Fibroblast of skin of back (primary cell): ENCODE data around the gene CTF1. TPM values are rescaled to one million over a fixed set of nuclear protein-coding genes. Genes with fewer than 3 reads are reported as not detected.
"Not testable (repeated sequence)": the region's sequence is repeated elsewhere in the genome, so short reads cannot be mapped to it uniquely, and the experiment has no call there.

Source experiments
- DNase-seq: peaks from one replicate; pipeline ENCODE4 v3.0.0-alpha.2; 2013
- polyA plus RNA-seq, 2 experiments: library from polyadenylated mRNA; unstranded; fragments of 120-200 nt; gene quantifications; one replicate each; pipeline ENCODE4 v1.2.1, GENCODE V29; 2013; ENCODE audit not compliant: insufficient read length in 2 of 2

Gene CTF1, protein sequence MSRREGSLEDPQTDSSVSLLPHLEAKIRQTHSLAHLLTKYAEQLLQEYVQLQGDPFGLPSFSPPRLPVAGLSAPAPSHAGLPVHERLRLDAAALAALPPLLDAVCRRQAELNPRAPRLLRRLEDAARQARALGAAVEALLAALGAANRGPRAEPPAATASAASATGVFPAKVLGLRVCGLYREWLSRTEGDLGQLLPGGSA
- 6.1 TPM for polyA plus RNA-seq (2013, experiment 1 of 2; ENCODE audit: insufficient read length)
- 10.0 TPM for polyA plus RNA-seq (2013, experiment 2 of 2; ENCODE audit: insufficient read length)

DNA sequence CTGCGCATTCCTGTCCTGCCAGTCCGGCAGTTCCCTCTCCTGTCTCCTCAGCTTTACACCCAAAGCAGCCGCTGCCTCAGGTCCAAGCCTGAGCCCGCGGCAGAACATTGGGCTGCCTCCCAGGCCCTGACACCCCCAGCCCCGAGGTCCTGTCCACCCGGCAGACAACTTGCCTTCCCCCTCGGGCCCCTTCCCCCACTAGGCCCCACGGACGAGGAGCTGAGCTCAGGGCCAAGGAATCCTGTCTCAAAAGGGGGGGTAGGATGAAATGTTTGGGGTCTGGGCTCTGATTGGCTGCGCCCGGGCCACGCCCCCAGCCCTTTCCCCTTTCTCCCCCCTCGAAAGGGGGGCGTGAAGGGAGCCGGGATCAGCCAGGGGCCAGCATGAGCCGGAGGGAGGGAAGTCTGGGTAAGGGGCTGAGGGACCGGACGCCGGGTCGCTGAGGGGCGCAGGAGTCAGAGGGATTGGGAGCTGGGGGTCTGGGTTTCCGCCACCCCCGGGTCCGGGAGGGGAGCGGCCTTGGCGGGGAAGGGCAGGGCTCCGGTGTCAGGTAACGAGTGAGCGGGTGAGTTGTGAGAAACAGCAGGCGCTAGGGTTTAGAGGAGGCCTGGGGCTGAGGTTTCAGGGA lies at the start of gene CTF1:
Gene CTF1 (plus strand): TSS at position 354 of the 628 bp plus-strand sequence. CDS start 30 bp downstream, at position 384.
- DNase-seq: peak; percentile 95

DNA sequence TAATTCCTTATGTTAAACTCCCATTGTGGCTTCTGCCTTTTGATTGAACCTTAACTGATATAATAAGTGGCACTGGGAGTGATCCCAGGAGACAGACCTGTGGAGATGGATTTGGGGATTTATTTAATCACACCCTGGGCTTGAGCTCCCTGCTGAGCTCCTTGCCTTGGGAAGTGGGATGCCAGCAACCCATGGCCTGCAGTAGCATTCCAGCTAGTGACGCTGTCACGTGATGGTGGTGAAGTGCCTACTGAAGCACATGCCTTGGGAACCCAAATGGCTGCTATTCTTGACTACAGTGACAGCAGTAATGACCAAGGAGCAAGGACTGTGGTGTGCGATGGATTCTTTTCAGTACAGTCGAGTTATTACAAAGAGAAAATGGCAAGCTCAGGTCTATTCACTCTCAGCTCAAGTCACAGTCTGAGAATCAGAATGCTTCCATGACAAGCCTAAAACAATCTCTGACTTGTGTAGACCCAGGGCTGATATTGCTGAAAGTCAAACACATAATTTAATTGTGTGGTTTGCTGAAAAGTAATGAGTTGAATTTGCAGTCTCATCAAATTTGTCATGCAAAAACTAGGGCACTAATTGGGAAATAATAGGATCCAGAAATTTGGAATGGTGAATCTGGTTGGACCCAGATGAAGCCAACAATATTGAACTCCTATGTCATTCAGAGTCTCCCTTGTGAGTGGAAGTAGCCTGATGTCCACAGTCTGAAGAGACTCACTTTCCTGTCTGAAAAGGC lies 49.6 kb upstream of the CTF1 start:
- no peak for DNase-seq

DNA sequence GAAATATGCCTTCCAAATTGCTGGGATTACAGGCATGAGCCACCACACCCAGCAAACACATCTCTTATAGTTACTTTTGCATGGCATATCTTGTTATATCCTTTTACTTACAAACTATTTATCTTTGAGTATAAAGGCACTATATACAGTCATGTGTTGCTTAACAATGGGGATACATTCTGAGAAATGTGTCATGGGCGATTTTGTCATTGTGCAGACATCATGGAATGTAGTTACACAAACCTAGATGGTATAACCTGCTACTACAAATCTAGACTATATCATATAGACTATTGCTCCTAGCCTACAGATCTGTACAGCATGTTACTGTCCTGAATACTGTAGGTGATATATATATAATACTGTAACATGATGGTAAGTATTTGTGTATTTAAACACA lies 46.2 kb upstream of the CTF1 start:
- no peak for DNase-seq

DNA sequence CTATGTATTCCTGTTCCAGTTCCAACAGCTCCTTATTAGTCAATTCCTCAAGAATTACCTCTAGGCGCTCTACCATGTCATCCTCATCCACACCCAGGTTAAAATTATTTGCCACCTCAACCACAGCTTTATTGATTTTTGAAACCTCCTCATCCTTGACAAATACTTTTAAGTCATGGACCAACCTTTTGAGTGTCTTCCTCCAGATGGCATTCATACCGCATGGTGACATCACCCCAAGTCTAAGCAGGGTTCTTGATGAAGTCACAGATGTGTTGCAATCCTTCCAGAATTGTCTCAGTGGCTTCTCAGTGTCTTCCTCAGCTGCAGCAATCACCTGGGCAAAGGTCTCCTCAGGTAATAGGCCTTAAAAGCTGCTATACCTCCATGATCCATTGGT lies 42.7 kb upstream of the CTF1 start:
- DNase-seq: no peak

GRCh38 chr16:30858111-30858495 lies 38.3 kb upstream of the CTF1 start:
- DNase-seq: no peak

- DNase-seq: no peak
Observed at GRCh38 chr16:30858829-30859423, 37.5 kb upstream of the CTF1 start.

DNA sequence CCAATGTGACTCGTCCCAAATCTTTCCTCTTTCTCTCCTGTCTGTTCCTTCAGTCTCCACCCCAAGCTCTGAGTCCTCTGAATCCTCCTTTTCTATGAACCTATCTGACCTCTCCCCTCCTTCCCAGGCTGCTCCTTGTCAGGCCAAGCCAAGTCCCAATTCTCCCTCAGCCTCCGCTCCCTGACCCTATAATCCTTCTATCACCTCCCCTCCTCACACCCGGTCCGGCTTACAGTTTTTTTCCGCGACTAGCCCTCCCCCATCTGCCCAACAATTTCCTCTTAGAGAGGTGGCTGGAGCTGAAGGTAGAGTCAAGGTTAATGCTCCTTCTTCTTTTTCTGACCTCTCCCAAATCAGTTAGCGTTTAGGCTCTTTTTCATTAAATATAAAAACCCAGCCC lies 35.7 kb upstream of the CTF1 start:
- DNase-seq: not testable (repeated sequence)

GRCh38 chr16:30863178-30863577 lies 33.2 kb upstream of the CTF1 start:
- not testable (repeated sequence) for DNase-seq

GRCh38 chr16:30866031-30866430 lies 30.4 kb upstream of the CTF1 start:
- no peak for DNase-seq

DNA sequence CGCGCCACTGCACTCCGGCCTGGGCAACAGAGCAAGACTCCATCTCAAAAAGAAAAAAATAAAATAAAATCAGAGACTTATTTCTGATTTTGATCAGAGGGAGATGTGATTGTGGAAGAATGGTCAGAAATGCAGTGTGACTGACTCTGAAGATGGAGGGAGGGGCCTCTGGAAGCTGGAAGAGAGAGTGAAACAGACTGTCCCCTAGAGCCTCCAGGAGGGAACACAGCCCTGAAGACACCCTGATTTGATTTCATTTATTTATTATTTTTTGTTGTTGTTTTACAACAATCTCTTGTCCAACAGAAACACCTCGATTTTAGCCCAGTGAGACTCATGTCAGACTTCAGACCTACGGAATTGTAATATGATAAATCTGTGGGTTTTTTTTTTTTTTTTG lies 28.7 kb upstream of the CTF1 start:
- peak; percentile 27 for DNase-seq

DNA sequence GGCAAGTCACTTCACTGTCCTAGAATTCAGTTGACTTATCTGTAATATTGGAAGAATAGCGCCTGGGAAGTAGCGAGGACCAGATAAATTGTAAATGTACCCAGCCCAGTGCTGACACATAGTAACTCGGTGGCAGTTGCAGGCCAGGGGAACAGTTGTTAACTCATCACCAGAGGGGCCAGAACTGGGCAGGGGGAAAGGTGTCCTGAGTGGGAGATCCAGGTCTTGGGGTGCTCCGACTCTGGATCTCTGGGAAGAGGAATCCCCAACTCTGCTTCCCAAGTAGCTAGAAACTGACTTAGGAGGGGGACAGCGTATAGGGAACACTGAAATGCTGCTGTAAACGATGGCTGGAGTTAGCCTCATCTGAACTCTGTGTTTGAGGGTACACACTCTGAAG lies 25.5 kb upstream of the CTF1 start:
- no peak for DNase-seq

DNA sequence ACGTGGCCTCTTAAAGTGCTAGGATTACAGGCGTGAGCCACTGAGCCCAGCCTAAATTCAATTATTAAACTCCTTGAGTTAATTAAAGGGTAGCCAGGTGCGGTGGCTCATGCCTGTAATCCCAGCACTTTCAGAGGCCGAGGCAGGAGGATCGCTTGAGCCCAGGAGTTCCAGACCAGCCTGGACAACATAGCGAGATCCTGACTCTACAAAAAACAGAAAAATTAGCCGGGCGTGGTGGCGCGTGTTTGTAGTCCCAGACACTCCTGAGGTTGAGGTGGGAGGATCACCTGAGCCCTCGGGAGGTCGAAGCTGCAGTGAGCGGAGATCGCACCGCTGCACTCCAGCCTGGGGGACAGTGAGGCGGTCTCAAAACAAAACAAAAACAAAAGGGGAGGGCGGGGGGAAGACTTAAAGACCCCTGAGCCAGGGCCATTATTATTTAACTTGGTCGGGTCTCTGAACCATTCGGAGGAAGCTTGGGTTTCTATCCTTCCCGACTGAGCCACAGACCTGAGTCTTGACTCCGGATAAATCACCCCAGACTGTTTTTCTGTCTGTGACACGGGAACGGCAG lies 22.1 kb upstream of the CTF1 start:
- DNase-seq: no peak

- peak; percentile 90 for DNase-seq
Observed at GRCh38 chr16:30874821-30875717, 21.3 kb upstream of the CTF1 start.

DNA sequence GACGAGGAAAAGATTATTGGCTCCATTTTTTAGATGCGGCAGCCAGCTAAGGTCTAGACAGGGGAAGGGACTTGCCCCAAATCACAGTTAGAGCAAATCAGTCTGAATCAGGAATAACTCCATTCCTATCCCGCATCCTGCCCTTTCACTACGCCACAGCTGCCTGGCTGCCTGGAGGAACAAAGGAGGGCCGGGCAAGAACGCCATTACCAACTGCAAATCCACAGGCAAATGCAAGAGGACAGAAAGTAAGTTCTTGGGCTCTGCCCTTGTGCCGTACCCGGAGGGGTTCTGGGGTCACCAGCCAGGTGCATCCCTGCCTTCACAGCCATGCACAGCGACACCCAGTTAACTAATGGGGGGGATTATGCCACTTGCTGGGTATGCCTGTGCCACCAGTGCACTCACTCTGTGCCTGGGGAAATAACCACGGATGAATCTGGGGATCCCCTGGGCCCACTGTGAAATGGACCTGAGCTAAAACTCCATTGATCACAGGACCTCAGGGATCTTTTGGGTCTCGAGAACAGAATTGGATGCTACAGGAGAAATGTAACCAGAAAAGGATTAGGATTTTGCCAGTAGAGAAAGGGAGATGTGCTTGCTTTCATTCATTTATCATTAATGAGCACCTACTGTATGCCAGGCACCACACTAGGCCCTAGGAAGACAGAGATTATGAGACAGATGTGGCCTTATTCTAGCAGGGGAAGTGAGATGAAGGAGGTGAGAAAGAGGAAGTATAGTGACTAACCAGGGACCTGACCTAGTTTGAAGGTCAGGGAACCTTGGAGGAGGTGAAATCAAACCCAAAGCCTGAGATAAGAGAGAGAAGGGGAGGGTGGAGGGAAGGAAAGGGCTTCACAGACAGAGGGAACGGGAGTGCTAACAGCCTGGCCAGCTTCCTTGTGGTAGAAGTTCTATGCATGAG lies 20.3 kb upstream of the CTF1 start:
- DNase-seq: peak; percentile 21

DNA sequence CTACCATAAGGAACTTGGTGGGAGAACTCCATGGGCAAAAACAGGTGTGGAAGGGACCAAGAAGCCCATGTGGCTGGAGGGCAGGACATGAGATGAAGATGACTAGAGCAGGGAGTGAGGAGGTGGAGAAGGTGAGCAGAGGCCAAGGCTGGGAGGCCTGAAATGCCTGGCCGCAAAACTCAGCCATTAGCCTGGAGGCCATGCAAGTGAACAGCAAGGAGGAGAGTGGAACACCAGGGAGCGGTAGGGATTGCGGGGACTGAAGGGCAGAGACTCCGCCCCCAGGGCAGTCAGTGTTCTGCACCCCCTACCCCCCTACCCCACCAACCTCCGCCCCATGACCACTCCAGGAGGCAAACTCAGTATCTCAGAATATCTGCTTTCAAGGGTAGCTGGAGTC lies 19.5 kb upstream of the CTF1 start:
- no peak for DNase-seq

DNA sequence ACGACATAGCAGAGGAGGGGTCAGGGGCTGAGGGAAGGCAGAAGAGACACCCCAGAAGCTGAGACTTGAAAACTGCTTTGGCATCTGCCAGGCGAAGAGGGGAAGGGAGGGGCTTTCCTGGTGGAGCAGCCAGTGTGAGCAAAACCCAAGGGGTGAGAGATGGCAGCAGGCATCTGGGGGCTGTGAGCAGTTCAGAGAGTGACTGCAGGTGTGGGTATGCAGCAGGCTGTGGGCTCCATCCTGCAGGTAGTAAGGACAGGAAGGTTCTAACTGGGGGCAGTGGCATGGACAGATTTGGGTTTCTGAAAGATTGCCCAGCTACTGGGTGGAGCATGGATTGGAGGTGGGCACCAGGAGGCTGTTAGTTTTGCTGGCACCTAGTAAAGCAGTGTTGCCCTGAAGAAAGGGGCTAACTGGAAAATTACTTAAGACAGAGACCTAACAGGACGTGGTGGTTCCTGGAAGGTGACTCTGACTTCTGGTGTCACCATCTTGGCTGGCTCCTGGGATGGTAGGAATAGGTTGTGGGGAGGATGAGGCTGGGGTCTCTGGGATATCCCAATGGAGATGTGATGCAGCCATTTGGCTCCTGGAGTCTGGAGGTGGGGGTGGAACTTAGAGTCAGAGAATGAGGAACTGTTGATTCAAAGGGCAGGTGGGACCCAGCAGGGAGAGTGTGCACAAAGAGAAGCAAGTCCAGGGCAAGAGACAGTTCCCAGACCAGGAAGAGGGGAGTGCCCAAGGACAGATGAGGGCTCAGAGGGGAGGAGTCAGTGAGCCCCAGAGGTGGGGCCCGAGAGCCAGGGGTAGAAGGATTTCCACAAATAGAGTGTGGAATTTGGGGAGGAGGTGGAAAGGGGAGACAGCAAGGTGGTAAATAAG lies 13.7 kb upstream of the CTF1 start:
- no peak for DNase-seq

- no peak for DNase-seq
Observed at GRCh38 chr16:30884760-30885159, 11.7 kb upstream of the CTF1 start.

GRCh38 chr16:30885196-30885595 lies 11.2 kb upstream of the CTF1 start:
- DNase-seq: no peak

GRCh38 chr16:30886145-30886544 lies 10.3 kb upstream of the CTF1 start:
- DNase-seq: no peak

- no peak for DNase-seq
Observed at GRCh38 chr16:30887927-30888326, 8.5 kb upstream of the CTF1 start.
